DMS114 treated with DMSO at 0.1 percent for 48 hours (cell line): Measurements from ENCODE around the gene YIPF1.

Source experiments
- DNase-seq: peaks from one replicate; lab custom pipeline; 2025; ENCODE audit not compliant: unreplicated experiment; lab: John Stamatoyannopoulos, UW

YIPF1 gene

GRCh38 chr1:53889304-53890298, at the start of gene YIPF1:
TSS of gene YIPF1 (minus strand) at chr1:53889797. CDS start at chr1:53888937, 860 bp downstream.
- DNase-seq: peak; percentile 83

GRCh38 chr1:53938136-53938830, 48.7 kb upstream of the YIPF1 start:
- no peak for DNase-seq

DNA sequence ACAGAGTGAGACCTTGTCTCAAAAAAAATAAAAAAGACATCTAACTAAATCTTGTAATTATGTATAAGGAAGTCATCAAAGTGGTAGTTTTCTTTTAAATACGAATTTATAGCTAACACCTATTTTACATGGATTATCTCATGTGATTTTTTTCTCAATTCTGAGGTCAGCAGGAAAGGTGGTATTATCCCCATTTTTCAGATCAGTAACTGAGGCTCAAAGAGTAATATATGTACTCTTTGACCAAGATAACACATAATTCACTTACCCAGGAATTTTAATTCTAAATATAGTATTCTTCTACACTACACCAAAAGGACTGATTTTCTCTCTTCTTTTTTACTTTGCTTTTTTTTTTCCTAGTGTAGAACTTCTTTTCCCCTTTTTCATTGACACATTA, 46.8 kb upstream of the YIPF1 start:
- no peak for DNase-seq

DNA sequence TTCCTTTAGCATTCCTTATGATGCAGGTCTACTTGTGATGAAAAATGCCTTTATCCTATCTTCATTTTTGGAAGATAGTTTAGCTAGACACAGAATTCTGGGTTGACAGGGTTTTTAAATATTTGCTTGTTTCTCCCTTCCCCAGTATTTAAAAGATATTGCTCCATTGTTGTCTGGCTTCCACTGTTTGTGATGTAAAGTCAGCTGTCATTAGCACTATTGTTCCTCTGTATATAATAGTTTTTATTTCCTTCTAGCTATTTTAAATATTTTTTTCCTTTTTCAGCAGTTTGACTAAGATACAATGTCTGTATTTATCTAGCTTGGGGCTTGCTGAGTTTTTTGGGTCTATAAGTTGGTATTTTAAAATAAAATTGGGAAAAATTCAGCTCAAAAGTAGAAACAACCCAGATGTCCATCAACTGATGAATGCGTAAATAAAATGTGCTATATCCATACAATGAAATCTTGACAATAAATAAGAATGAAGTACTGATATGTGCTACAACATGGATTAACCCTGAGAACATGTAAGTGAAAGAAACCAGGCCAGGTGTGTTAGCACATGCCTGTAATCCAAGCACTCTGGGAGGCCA, 44.7 kb upstream of the YIPF1 start:
- DNase-seq: no peak

GRCh38 chr1:53931523-53931922, 41.9 kb upstream of the YIPF1 start:
- DNase-seq: no peak

GRCh38 chr1:53930932-53931331, 41.3 kb upstream of the YIPF1 start:
- DNase-seq: no peak

DNA sequence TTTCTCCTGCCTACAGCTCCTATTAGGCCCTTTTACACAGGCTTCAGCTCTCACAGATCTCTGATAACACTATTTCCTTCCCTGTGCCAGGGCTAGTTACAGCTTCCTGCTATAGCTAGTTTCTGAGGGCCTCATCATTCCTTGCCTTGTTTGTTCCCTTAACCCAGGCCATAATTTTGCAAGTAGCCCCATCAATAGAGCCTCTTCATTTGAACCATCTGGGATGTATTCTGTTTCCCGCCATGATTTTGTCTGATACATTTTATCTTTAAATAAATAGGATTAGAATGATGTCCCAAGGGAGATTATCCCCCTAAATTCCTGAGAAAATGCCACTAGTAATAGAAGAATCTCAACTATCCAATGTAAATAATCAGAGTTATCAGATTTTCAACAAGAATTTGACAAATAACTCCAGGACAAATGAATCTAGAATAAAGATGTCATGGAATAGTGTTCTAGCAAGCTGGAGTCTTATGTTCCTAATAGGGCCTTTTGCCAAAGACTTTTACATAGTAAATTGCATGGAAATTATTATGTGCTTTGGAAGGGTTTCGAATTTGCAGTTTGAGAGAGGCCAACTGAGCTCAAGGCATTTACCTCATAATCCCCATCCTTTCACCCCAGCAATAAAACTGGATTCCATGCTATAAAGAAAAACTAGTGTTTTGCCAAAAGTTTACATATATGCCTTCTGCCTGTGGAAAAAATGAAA, 39.8 kb upstream of the YIPF1 start:
- DNase-seq: no peak

DNA sequence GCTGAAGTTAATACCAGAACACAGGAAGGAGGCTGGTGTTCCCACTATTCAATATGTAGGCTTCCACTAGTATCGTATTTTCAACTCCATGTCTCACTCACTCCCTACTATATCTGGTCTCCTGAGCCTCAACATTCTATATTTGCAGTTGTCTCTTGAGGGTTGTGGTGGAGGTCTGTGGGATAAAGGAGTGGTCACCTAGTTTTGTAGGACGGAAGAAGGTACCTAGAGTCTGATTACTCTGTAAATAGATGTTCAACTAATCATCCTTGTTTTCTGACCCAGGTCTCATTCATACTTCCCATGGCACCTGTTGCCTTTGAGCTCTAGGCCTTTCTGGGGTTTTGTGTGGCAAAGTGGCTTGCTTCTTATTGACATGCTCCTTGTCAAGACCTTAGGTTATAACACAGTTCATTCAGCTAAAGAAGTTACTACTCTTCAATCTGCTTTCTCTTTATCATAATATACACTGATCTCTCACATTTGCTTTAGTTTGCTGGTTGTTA, 37.8 kb upstream of the YIPF1 start:
- DNase-seq: no peak

DNA sequence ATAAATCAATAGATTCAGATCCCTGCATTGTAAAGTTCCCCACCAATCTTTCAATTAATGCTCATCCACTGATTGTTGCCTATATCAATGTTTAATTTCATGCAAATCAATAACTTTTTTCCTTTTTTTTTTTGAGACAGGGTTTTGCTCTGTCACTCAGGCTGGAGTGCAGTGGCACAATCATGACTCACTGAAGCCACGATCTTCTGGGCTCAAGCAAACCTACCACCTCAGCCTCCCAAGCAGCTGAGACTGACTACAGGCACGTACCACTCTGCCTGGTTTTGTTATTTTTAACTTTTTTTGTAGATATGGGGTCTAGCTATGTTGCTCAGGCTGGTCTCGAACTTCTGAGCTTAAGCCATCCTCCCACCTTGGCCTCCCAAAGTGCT, 30.1 kb upstream of the YIPF1 start:
- DNase-seq: no peak

GRCh38 chr1:53918343-53918742, 28.7 kb upstream of the YIPF1 start:
- no peak for DNase-seq

- no peak for DNase-seq
Observed at GRCh38 chr1:53913352-53914033, 23.9 kb upstream of the YIPF1 start.

GRCh38 chr1:53911442-53911841, 21.8 kb upstream of the YIPF1 start:
- no peak for DNase-seq

DNA sequence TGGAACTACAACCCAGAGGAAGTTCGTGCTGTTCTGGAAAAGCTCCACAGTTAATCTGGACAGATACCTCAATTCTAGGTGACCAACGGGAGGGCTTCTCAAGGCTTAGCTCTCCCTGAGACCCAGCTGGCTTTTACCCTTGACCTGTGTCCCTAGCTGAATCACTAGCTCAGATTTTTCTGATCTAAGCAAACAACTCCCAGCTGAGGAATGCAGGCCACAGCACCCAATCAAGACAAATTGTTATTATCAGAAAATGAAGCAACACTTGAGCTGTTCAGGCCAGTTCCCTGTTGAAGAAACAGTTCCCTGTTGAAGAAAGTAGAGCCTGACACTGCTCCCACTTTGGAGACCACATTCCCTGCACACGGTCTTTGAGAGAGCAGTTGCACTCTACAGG, 20.3 kb upstream of the YIPF1 start:
- no peak for DNase-seq

GRCh38 chr1:53906121-53906520, 16.5 kb upstream of the YIPF1 start:
- DNase-seq: no peak

DNA sequence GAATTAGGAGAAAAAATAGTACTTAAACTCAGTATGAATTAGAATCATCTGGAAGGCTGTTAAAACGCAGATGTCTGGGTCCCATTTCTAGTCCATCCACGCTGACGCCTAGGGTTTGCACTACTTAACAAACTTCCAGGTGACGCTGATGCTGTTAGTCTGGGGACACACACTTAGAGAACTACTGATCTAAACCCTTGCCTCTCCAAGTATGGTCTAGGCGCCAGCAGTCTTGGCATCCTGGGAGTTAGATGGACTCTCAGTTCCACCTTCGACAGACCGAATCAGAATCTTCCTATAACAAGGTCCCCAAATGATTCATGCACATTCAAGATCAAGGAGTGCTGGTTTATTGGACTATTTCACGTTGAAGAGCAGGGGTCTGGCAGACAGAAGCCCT, 15.9 kb upstream of the YIPF1 start:
- DNase-seq: no peak

DNA sequence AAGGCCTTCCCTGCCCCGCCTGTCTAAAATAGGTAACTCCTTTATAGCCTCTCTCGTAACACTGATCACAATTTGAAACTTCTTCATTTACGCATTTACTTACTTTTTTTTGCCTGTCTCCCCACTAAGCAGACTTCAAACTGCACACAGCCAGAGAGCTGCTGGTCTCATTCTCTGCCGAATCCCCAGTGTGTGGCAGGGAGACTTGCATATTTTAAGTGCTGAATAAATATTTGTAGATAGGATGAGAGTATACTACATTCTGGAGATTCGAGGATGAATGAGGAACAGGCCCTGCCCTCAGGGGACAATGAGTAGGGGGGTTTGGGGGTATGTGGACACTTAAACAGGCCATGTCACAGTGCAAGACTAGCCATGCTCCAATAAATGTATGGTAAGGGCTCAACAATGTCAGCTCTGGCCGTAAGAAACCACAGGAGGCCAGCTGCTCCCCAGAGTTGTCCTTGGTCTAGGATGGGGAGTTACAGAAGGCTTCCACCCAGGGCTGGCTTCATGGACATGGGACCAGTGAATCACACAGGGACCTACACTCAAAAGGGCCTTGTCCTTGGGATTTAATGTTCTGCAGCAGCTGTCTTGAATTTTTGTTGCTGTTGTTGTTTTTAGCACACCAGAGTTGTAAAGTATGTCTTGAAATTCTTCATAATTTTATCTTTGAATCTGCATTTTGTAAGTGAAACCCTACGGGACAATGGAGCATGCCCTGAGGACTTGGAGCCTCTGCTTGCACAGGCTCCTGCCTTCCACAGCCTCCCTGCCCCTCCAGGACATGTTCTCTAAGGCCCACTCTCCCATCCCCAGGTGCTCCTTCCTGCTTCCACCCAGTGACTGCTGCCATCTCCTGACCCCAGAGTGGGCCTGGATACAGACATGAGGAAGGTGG, 12.9 kb upstream of the YIPF1 start:
- DNase-seq: no peak

GRCh38 chr1:53899708-53900107, 10.1 kb upstream of the YIPF1 start:
- no peak for DNase-seq

DNA sequence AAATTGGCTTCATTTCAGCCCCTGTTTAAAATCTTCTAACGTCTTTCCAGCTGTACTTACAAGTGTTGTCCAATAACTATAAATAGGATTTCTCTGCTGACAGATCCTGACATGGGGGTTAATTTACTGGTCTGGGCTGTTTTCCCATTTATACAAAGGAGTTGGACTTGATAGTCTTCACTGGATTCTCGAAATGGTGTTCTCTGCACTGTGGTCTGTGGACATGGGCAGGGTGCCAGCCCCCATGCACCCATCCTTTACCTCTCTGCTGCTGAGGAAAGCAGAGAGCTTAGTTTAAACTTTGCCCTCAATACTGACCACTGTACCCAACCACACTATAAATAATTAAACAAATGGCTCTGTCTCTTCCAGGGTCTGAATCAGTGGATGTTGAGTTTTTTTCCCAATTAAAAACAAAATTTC, 9.6 kb upstream of the YIPF1 start:
- DNase-seq: no peak

GRCh38 chr1:53896635-53897229, 7.1 kb upstream of the YIPF1 start:
- DNase-seq: no peak
